GM21737 (cell line): ENCODE measurements around the gene SINHCAF.

Experiments used
- ATAC-seq: cut with Tn5 transposase; IDR thresholded peaks from one replicate; pipeline ENCODE4 v1.9.1; 2021; ENCODE audit warnings: mild to moderate bottlenecking, moderate library complexity; ENCODE audit not compliant: unreplicated experiment

Gene SINHCAF

GRCh38 chr12:31337952-31338351 is 12.0 kb upstream of the SINHCAF start:
- ATAC-seq, result no peak

GRCh38 chr12:31331242-31331641 is 5.3 kb upstream of the SINHCAF start:
- ATAC-seq, result no peak

GRCh38 chr12:31326736-31327659 is 1.0 kb upstream of the SINHCAF start:
- no peak for ATAC-seq

GRCh38 chr12:31325524-31325875 is 450 bp downstream of the SINHCAF start:
- no peak for ATAC-seq

GRCh38 chr12:31324845-31325523 is 966 bp downstream of the SINHCAF start:
- ATAC-seq, result peak; percentile 9

GRCh38 chr12:31324116-31324844 is 1.7 kb downstream of the SINHCAF start:
- ATAC-seq, result peak; percentile 26

GRCh38 chr12:31323391-31324115 is 2.4 kb downstream of the SINHCAF start:
- peak; percentile 8 for ATAC-seq

- no peak for ATAC-seq
These were observed 3.1 kb downstream of the SINHCAF start for GRCh38 chr12:31322801-31323207.

GRCh38 chr12:31321897-31322228 is 4.1 kb downstream of the SINHCAF start:
- ATAC-seq, result no peak

- no peak for ATAC-seq
These were observed 4.6 kb downstream of the SINHCAF start for GRCh38 chr12:31321186-31321896.

- ATAC-seq, result no peak
These were observed 7.2 kb downstream of the SINHCAF start for GRCh38 chr12:31318657-31319269.

- no peak for ATAC-seq
These were observed 8.2 kb downstream of the SINHCAF start for GRCh38 chr12:31317471-31318395.

GRCh38 chr12:31316891-31317290 is 9.1 kb downstream of the SINHCAF start:
- ATAC-seq, result no peak

- no peak for ATAC-seq
These were observed 10.0 kb downstream of the SINHCAF start for GRCh38 chr12:31315784-31316465.

- no peak for ATAC-seq
These were observed 10.8 kb downstream of the SINHCAF start for GRCh38 chr12:31315044-31315715.

- ATAC-seq, result no peak
These were observed 13.5 kb downstream of the SINHCAF start for GRCh38 chr12:31312431-31312830.

- no peak for ATAC-seq
These were observed 14.2 kb downstream of the SINHCAF start for GRCh38 chr12:31311634-31312258.
